Activated CD4-positive, alpha-beta memory T cell treated with anti-CD3 and anti-CD28 coated beads for 36 hours (primary cell): ENCODE data around the gene ZNF583. TPM values are rescaled to one million over a fixed set of nuclear protein-coding genes. Genes with fewer than 3 reads are reported as not detected.

Source experiments
- CTCF ChIA-PET: fragments of 350-600 bp; sonication (Branson Sonifier 250); formaldehyde crosslinking; loops from one replicate; lab custom pipeline; 2021; ENCODE audit warnings: antibody characterized with exemption, inconsistent platforms; lab: Charles Lee
- POLR2A ChIA-PET: fragments of 350-600 bp; sonication (Branson Sonifier 250); formaldehyde crosslinking; loops from one replicate; lab custom pipeline; 2021; ENCODE audit warnings: antibody characterized with exemption; lab: Charles Lee
- DNase-seq: peaks from one replicate; pipeline ENCODE4 v3.0.0-alpha.2; 2020
- H3K27ac Mint-ChIP-seq: one replicate; pipeline ENCODE4 v1.8.0; 2021; ENCODE audit warnings: mixed read lengths
- H3K27me3 Mint-ChIP-seq: one replicate; pipeline ENCODE4 v1.8.0; 2021; ENCODE audit warnings: mixed read lengths
- H3K36me3 Mint-ChIP-seq: one replicate; pipeline ENCODE4 v1.8.0; 2021; ENCODE audit warnings: mixed read lengths
- H3K4me1 Mint-ChIP-seq: one replicate; pipeline ENCODE4 v1.8.0; 2021; ENCODE audit warnings: low read depth, mixed read lengths
- H3K4me3 Mint-ChIP-seq: one replicate; pipeline ENCODE4 v1.8.0; 2021; ENCODE audit warnings: mild to moderate bottlenecking, mixed read lengths
- H3K9me3 Mint-ChIP-seq: one replicate; pipeline ENCODE4 v1.8.0; 2021; ENCODE audit warnings: mixed read lengths
- intact Hi-C: fragments of 100-400 bp; cut with micrococcal nuclease; formaldehyde crosslinking; loops from one replicate; pipeline ENCODE4 v1.15.1; 2023
- total RNA-seq, 2 experiments: library from RNA; stranded (reverse); gene quantifications; one replicate each; pipeline ENCODE4 v1.2.3, GENCODE V29; 2021

The ZNF583 gene
- total RNA-seq: 1 to 10 TPM; 1.6 to 1.8 TPM

- H3K4me3 Mint-ChIP-seq: peak within 1 kb of the TSS; percentile 76
- H3K27me3 Mint-ChIP-seq: no peaks in the 10 kb centered on the region
- H3K36me3 Mint-ChIP-seq: peaks cover 71% of the 10 kb centered on the region
- ChIA-PET CTCF (no interaction called here), POLR2A (interaction anchor here (1.0 to 1.4 kb wide), 2 partner anchors 11 to 89 kb away, joined by 4 to 6 read pairs; partner anchors contain the start of genes ZNF582 and ZSCAN5A)
- H3K4me1 Mint-ChIP-seq: peaks cover 27% of the 10 kb centered on the region
- peak; percentile 94 for DNase-seq
- peak within 1 kb of the TSS; percentile 98 for H3K27ac Mint-ChIP-seq
- intact Hi-C loops: loop anchor here (1.0 to 5.0 kb wide), 5 partner anchors 11 to 878 kb away; partner anchors contain the start of genes ZFP28, ZNF460, ZNF470 and ZNF582
- peaks cover 70% of the 10 kb centered on the region for H3K9me3 Mint-ChIP-seq
Observed at GRCh38 chr19:56403764-56404704, at the start of gene ZNF583. Gene ZNF583 (plus strand): TSS chr19:56404332. CDS start chr19:56407115, 2,783 bp downstream.

- Mint-ChIP-seq H3K4me3 (no peak overlapping the region), H3K4me1 (no peaks in the 10 kb centered on the region), H3K27me3 (no peaks in the 10 kb centered on the region), H3K27ac (no peak overlapping the region), H3K36me3 (peaks cover 2% of the 10 kb centered on the region), H3K9me3 (peaks cover 26% of the 10 kb centered on the region)
- intact Hi-C loops: no loop called here
- ChIA-PET POLR2A (no interaction called here), CTCF (interaction anchor here (1.0 kb wide), 1 partner anchor 102 kb away, joined by 3 read pairs; no protein-coding TSS in a partner anchor)
- no peak for DNase-seq
Observed at GRCh38 chr19:56355517-56355916, 48.6 kb upstream of the ZNF583 start.

GRCh38 chr19:56356944-56357343 lies 47.2 kb upstream of the ZNF583 start:
- ChIA-PET CTCF (no interaction called here), POLR2A (no interaction called here)
- Mint-ChIP-seq H3K27ac (no peak overlapping the region), H3K27me3 (no peaks in the 10 kb centered on the region), H3K4me3 (no peak overlapping the region), H3K9me3 (peaks cover 35% of the 10 kb centered on the region), H3K4me1 (no peaks in the 10 kb centered on the region), H3K36me3 (peaks cover 8% of the 10 kb centered on the region)
- intact Hi-C loops: no loop called here
- DNase-seq: no peak

GRCh38 chr19:56360841-56361240 lies 43.3 kb upstream of the ZNF583 start:
- POLR2A ChIA-PET: no interaction called here

GRCh38 chr19:56367829-56368711 lies 36.1 kb upstream of the ZNF583 start:
- ChIA-PET POLR2A (no interaction called here), CTCF (interaction anchor here (0.6 to 2.2 kb wide), 2 partner anchors 14 to 20 kb away, joined by 4 to 10 read pairs; no protein-coding TSS in a partner anchor)
- peaks cover 21% of the 10 kb centered on the region for H3K27me3 Mint-ChIP-seq
- intact Hi-C loops: no loop called here
- peak overlapping the region; percentile 30 for H3K27ac Mint-ChIP-seq
- H3K36me3 Mint-ChIP-seq: peaks cover 50% of the 10 kb centered on the region
- peaks cover 65% of the 10 kb centered on the region for H3K9me3 Mint-ChIP-seq
- H3K4me3 Mint-ChIP-seq: peak overlapping the region; percentile 77
- H3K4me1 Mint-ChIP-seq: peaks cover 17% of the 10 kb centered on the region
- DNase-seq: peak; percentile 78

More at GRCh38 chr19:56360841-56361240, 43.3 kb upstream of the ZNF583 start:
- intact Hi-C loops: no loop called here
- Mint-ChIP-seq H3K27ac (no peak overlapping the region), H3K36me3 (peaks cover 16% of the 10 kb centered on the region), H3K27me3 (no peaks in the 10 kb centered on the region), H3K9me3 (peaks cover 64% of the 10 kb centered on the region), H3K4me3 (no peak overlapping the region), H3K4me1 (no peaks in the 10 kb centered on the region)
- CTCF ChIA-PET: no interaction called here
- DNase-seq: no peak

- intact Hi-C loops: no loop called here
- no peak overlapping the region for H3K4me3 Mint-ChIP-seq
- H3K4me1 Mint-ChIP-seq: peaks cover 17% of the 10 kb centered on the region
- no peak for DNase-seq
- CTCF ChIA-PET: no interaction called here
- POLR2A ChIA-PET: interaction anchor here (0.5 kb wide), 1 partner anchor 229 kb away, joined by 4 read pairs; no protein-coding TSS in a partner anchor
- H3K36me3 Mint-ChIP-seq: peaks cover 63% of the 10 kb centered on the region
- peaks cover 21% of the 10 kb centered on the region for H3K27me3 Mint-ChIP-seq
- no peak overlapping the region for H3K27ac Mint-ChIP-seq
- H3K9me3 Mint-ChIP-seq: peaks cover 64% of the 10 kb centered on the region
Observed at GRCh38 chr19:56369886-56370676, 34.1 kb upstream of the ZNF583 start.

GRCh38 chr19:56372281-56372680 lies 31.9 kb upstream of the ZNF583 start:
- Mint-ChIP-seq H3K4me1 (peaks cover 17% of the 10 kb centered on the region), H3K27me3 (peaks cover 18% of the 10 kb centered on the region), H3K36me3 (peaks cover 74% of the 10 kb centered on the region), H3K4me3 (no peak overlapping the region), H3K27ac (no peak overlapping the region), H3K9me3 (peaks cover 67% of the 10 kb centered on the region)
- DNase-seq: no peak
- intact Hi-C loops: no loop called here
- POLR2A ChIA-PET: no interaction called here
- CTCF ChIA-PET: no interaction called here

- no peak overlapping the region for H3K4me3 Mint-ChIP-seq
- ChIA-PET CTCF (no interaction called here), POLR2A (no interaction called here)
- H3K9me3 Mint-ChIP-seq: peaks cover 86% of the 10 kb centered on the region
- H3K27me3 Mint-ChIP-seq: no peaks in the 10 kb centered on the region
- H3K27ac Mint-ChIP-seq: no peak overlapping the region
- no peaks in the 10 kb centered on the region for H3K4me1 Mint-ChIP-seq
- peaks cover 59% of the 10 kb centered on the region for H3K36me3 Mint-ChIP-seq
- no peak for DNase-seq
- intact Hi-C loops: no loop called here
Observed at GRCh38 chr19:56377105-56377924, 26.8 kb upstream of the ZNF583 start.

GRCh38 chr19:56383826-56384605 lies 20.1 kb upstream of the ZNF583 start:
- ChIA-PET CTCF (no interaction called here), POLR2A (no interaction called here)
- Mint-ChIP-seq H3K9me3 (peaks cover 74% of the 10 kb centered on the region), H3K27ac (no peak overlapping the region), H3K4me3 (no peak overlapping the region), H3K4me1 (no peaks in the 10 kb centered on the region), H3K36me3 (peaks cover 68% of the 10 kb centered on the region), H3K27me3 (no peaks in the 10 kb centered on the region)
- intact Hi-C loops: no loop called here
- no peak for DNase-seq
